ENCODE data around the gene INA.

DNA sequence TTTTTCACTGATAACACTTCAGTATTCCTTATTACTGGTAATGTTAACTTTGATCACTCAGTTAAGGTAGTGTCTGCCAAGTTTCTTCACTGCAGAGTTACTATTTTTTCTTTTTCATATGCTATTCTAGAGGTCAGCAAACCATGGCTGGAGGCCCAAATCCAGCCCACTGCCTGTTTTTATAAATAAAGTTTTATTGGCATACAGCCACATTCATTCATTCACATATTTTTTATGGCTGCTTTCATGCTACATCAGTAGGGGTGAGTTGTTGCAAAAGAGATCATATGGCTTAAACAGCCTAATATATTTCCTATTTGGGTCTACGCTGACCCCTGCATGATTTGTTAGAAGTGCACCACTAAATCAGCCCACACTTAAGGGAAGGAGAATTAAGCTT lies 20.3 kb upstream of the INA start:
- TF ChIP-seq, protein P1, sequence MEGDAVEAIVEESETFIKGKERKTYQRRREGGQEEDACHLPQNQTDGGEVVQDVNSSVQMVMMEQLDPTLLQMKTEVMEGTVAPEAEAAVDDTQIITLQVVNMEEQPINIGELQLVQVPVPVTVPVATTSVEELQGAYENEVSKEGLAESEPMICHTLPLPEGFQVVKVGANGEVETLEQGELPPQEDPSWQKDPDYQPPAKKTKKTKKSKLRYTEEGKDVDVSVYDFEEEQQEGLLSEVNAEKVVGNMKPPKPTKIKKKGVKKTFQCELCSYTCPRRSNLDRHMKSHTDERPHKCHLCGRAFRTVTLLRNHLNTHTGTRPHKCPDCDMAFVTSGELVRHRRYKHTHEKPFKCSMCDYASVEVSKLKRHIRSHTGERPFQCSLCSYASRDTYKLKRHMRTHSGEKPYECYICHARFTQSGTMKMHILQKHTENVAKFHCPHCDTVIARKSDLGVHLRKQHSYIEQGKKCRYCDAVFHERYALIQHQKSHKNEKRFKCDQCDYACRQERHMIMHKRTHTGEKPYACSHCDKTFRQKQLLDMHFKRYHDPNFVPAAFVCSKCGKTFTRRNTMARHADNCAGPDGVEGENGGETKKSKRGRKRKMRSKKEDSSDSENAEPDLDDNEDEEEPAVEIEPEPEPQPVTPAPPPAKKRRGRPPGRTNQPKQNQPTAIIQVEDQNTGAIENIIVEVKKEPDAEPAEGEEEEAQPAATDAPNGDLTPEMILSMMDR (IDR thresholded peaks at IDR 0.05; ENCODE audit: low read depth, low read length) = no peak
- no peak for TF ChIP-seq EZH2phosphoT487 (IDR thresholded peaks at IDR 0.05; ENCODE audit: low read depth)
